Neuron (in vitro differentiated cells): ENCODE measurements around the gene SLC44A5.

Source experiments
- H2AFZ ChIP-seq: one replicate; pipeline ENCODE4 v1.6.1; 2013; ENCODE audit warnings: low read depth, mild to moderate bottlenecking, inconsistent platforms, low read length, moderate library complexity
- H3K27me3 ChIP-seq: one replicate; pipeline ENCODE4 v1.6.1; 2013; ENCODE audit warnings: low read length; ENCODE audit not compliant: insufficient read depth
- H3K36me3 ChIP-seq: one replicate; pipeline ENCODE4 v1.6.1; 2013; ENCODE audit warnings: low read length; ENCODE audit not compliant: insufficient read depth
- H3K4me1 ChIP-seq: one replicate; pipeline ENCODE4 v1.6.1; 2013; ENCODE audit warnings: low read length; ENCODE audit not compliant: insufficient read depth
- H3K4me3 ChIP-seq: 2 replicates; pipeline ENCODE4 v1.5.1; 2013; ENCODE audit warnings: mild to moderate bottlenecking, low read length, moderate library complexity
- H3K9me3 ChIP-seq: one replicate; pipeline ENCODE4 v1.6.1; 2013; ENCODE audit warnings: low read length

SLC44A5 gene

DNA sequence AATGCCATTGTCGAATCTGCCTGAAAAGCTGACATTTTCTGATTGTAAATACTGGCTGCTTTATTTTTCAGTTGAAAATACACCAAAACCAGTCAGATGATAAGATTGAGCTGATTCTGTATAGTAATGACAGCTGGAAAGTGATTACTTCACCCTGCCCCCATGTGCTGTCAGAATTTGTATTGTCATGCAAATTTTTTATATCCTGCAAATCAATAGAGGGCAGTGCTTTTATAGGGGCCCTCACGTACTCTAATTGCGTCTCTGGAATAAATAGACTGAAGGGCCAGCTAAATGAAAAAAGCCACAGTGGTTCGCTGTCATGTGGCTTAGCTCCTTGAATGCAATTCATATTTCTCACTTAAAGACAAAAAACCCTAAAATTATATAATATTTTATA is 268.1 kb downstream of the SLC44A5 start:
- H3K4me3 ChIP-seq, result no peak overlapping the region
- H2AFZ ChIP-seq, result no peak overlapping the region
- H3K9me3 ChIP-seq, result no peaks in the 10 kb centered on the region
- H3K4me1 ChIP-seq, result peaks cover 59% of the 10 kb centered on the region
- no peaks in the 10 kb centered on the region for H3K36me3 ChIP-seq
- H3K27me3 ChIP-seq, result no peaks in the 10 kb centered on the region

GRCh38 chr1:75341537-75341936 is 269.4 kb downstream of the SLC44A5 start:
- H3K36me3 ChIP-seq, result no peaks in the 10 kb centered on the region
- H3K9me3 ChIP-seq, result no peaks in the 10 kb centered on the region
- H3K4me3 ChIP-seq, result no peak overlapping the region
- peaks cover 59% of the 10 kb centered on the region for H3K4me1 ChIP-seq
- H2AFZ ChIP-seq, result no peak overlapping the region
- no peaks in the 10 kb centered on the region for H3K27me3 ChIP-seq

GRCh38 chr1:75338616-75339483 is 272.1 kb downstream of the SLC44A5 start:
- H3K27me3 ChIP-seq, result no peaks in the 10 kb centered on the region
- no peaks in the 10 kb centered on the region for H3K9me3 ChIP-seq
- peaks cover 38% of the 10 kb centered on the region for H3K4me1 ChIP-seq
- H3K36me3 ChIP-seq, result no peaks in the 10 kb centered on the region
- H2AFZ ChIP-seq, result no peak overlapping the region
- no peak overlapping the region for H3K4me3 ChIP-seq

GRCh38 chr1:75334876-75335389 is 276.0 kb downstream of the SLC44A5 start:
- Histone ChIP-seq H2AFZ (no peak overlapping the region), H3K4me1 (peaks cover 11% of the 10 kb centered on the region), H3K4me3 (no peak overlapping the region), H3K9me3 (no peaks in the 10 kb centered on the region), H3K27me3 (no peaks in the 10 kb centered on the region), H3K36me3 (no peaks in the 10 kb centered on the region)

DNA sequence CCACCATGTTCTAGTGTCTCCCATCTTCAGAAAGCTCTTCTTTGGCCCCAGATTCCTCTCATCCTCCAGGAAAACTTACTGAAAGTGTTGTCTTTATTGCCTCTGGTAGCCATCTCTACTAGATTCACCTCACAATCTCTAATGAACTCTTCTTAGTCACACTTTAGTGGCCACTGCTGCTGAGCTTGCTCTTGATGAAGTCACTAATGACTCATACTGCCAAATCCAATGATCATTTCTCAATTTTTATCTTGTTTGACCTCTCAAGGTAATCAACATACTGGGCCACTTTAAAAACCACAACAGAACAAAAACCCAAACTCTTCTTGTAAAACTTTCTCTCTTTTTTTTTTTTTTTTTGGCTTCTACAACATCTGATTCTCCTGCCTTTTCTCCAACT is 280.3 kb downstream of the SLC44A5 start:
- Histone ChIP-seq H3K36me3 (no peaks in the 10 kb centered on the region), H3K27me3 (no peaks in the 10 kb centered on the region), H3K9me3 (no peaks in the 10 kb centered on the region), H2AFZ (no peak overlapping the region), H3K4me3 (no peak overlapping the region), H3K4me1 (no peaks in the 10 kb centered on the region)

- no peaks in the 10 kb centered on the region for H3K9me3 ChIP-seq
- H3K4me1 ChIP-seq, result no peaks in the 10 kb centered on the region
- no peak overlapping the region for H3K4me3 ChIP-seq
- no peaks in the 10 kb centered on the region for H3K36me3 ChIP-seq
- H2AFZ ChIP-seq, result no peak overlapping the region
- no peaks in the 10 kb centered on the region for H3K27me3 ChIP-seq
Measured at GRCh38 chr1:75328691-75329090, 282.2 kb downstream of the SLC44A5 start.

- Histone ChIP-seq H3K4me1 (no peaks in the 10 kb centered on the region), H3K9me3 (no peaks in the 10 kb centered on the region), H3K36me3 (no peaks in the 10 kb centered on the region), H3K4me3 (no peak overlapping the region), H2AFZ (no peak overlapping the region), H3K27me3 (no peaks in the 10 kb centered on the region)
Measured at GRCh38 chr1:75327395-75327794, 283.5 kb downstream of the SLC44A5 start.

DNA sequence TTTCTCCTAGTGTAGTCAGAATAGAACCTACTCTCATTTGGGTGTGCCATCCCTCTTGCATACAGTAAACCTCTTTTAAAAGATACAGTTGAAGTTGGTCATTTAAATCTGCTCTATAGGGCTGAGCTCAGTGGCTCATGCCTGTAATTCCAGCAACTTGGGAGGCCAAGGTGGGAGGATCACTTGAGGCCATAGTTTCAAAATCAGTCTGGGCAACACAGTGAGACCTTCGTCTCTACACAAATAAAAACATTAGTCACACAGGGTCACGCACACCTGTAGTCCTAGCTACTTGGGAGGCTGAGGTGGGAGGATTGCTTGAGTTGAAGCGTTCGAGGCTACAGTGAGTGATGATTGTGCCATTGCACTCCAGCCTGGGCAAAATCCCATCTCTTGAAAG is 292.9 kb downstream of the SLC44A5 start:
- Histone ChIP-seq H3K36me3 (no peaks in the 10 kb centered on the region), H3K9me3 (peaks cover 3% of the 10 kb centered on the region), H3K27me3 (no peaks in the 10 kb centered on the region), H2AFZ (no peak overlapping the region), H3K4me1 (peaks cover 7% of the 10 kb centered on the region), H3K4me3 (no peak overlapping the region)

GRCh38 chr1:75316230-75316629 is 294.7 kb downstream of the SLC44A5 start:
- Histone ChIP-seq H2AFZ (no peak overlapping the region), H3K36me3 (no peaks in the 10 kb centered on the region), H3K4me3 (no peak overlapping the region), H3K4me1 (peaks cover 7% of the 10 kb centered on the region), H3K9me3 (peaks cover 1% of the 10 kb centered on the region), H3K27me3 (no peaks in the 10 kb centered on the region)

GRCh38 chr1:75312620-75313019 is 298.3 kb downstream of the SLC44A5 start:
- Histone ChIP-seq H3K4me1 (peaks cover 15% of the 10 kb centered on the region), H3K27me3 (no peaks in the 10 kb centered on the region), H3K4me3 (no peak overlapping the region), H3K9me3 (no peaks in the 10 kb centered on the region), H3K36me3 (no peaks in the 10 kb centered on the region), H2AFZ (no peak overlapping the region)

DNA sequence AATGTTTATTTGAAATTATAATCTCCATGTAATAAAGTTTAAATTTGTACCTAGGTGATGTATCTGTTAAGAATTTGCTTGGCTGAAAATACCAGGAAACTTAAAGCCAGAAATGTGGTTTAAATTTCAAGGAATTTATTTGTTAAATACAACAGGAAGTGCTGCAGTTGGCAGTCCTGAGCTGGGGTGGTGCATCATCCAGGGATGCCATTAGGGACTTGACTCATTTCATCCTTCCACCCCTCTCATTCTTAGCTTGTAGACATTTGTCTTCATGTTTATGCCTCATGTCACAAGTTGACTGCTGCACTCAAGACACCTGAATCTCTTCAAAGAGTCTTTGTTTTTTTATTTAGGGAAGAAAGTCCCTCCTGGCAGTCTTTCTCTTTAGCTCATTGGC is 300.8 kb downstream of the SLC44A5 start:
- H3K9me3 ChIP-seq, result no peaks in the 10 kb centered on the region
- peaks cover 22% of the 10 kb centered on the region for H3K4me1 ChIP-seq
- H2AFZ ChIP-seq, result no peak overlapping the region
- H3K36me3 ChIP-seq, result no peaks in the 10 kb centered on the region
- no peaks in the 10 kb centered on the region for H3K27me3 ChIP-seq
- H3K4me3 ChIP-seq, result no peak overlapping the region

DNA sequence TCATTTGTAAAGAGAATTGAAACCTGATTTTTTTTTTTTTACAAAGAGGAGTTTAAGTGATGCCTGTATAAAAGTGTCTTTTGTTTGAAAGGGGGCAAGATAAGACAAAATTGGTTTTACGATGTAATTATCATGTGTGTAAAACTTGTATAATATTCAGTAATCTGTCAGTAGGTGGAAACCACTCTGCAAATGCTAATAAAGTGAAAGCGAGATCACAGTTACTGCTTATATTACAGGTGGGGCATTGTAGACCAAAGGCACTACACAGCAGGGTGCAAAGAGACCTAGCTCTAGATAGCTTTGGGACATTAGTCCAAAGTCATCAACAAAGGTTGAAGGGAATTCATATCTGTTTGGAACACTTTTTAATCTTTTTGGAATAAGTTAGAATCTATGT is 302.5 kb downstream of the SLC44A5 start:
- Histone ChIP-seq H3K27me3 (no peaks in the 10 kb centered on the region), H3K36me3 (no peaks in the 10 kb centered on the region), H3K4me3 (no peak overlapping the region), H3K9me3 (no peaks in the 10 kb centered on the region), H2AFZ (no peak overlapping the region), H3K4me1 (peaks cover 17% of the 10 kb centered on the region)

GRCh38 chr1:75305061-75305460 is 305.9 kb downstream of the SLC44A5 start:
- Histone ChIP-seq H3K4me3 (no peak overlapping the region), H3K9me3 (no peaks in the 10 kb centered on the region), H3K27me3 (no peaks in the 10 kb centered on the region), H3K4me1 (peaks cover 15% of the 10 kb centered on the region), H3K36me3 (no peaks in the 10 kb centered on the region), H2AFZ (no peak overlapping the region)

DNA sequence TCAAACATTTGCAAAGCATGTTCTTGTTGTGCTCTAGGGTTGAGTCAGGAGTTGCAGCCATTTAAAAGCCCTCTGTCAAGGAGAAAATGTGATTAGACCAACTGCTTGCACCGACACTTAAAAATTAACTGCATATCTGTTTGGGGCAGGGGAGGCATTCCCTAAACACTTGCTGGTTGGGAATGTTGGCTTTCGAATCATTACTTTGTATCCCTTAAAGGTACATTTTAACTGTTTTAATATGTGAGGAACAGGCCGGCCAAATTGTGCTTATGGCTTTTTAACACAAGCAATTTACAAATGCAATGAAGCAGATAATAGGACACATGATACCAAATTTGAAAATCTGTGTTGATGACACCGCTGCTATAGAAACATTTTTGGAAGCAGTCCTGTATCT is 317.6 kb downstream of the SLC44A5 start:
- H3K9me3 ChIP-seq, result no peaks in the 10 kb centered on the region
- H3K4me1 ChIP-seq, result no peaks in the 10 kb centered on the region
- no peaks in the 10 kb centered on the region for H3K36me3 ChIP-seq
- no peak overlapping the region for H2AFZ ChIP-seq
- H3K27me3 ChIP-seq, result no peaks in the 10 kb centered on the region
- no peak overlapping the region for H3K4me3 ChIP-seq
